ENCODE data around the gene SETBP1. TPM values are rescaled to one million over a fixed set of nuclear protein-coding genes. Genes with fewer than 3 reads are reported as not detected.

The SETBP1 gene
- total RNA-seq, 1 experiment from 2014 or later: 14.0 TPM

DNA sequence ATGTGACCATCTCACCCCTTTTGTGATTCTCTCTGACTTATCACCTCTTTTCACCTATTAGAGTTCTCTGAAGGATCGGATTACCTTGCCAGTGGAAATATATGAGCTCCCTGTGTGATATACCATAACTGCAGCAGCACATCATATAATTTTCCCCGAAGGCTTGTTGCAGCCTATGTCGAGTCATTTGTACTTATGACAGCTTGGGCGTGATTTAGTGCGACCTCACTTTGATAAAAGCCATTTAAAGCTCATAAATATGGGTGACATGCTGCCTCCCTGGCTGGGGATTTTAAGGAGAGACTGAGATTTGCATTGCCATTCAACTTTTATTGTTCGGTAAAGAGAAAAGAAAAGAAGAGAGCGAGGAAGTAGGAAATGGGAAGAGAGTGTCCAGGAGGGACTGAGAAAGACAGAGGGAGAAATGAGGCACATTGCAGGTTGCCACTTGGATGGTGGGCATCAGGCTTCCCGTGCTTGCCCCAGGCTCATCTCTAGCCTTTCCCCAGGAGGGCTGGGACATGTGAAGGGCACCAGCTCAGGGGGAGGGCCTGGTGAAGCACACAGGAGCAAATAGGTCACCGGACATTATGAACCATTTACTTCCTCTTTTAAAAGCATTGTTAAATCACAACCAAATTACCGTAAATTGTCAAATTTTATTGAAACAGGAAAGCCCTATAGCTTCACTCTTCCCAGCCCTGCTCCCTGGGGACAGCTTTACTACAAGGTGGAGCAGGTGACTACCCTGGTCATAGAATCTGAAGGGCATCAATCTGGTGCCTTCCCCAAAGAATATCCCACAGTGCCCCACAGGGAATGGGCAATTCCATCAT lies 161.3 kb downstream of the SETBP1 start:
- TF ChIP-seq EZH2 (IDR thresholded peaks at IDR 0.05; ENCODE audit: borderline replicate concordance, low read depth, low read length, poor library complexity, severe bottlenecking): no peak
- TF ChIP-seq, protein P1, sequence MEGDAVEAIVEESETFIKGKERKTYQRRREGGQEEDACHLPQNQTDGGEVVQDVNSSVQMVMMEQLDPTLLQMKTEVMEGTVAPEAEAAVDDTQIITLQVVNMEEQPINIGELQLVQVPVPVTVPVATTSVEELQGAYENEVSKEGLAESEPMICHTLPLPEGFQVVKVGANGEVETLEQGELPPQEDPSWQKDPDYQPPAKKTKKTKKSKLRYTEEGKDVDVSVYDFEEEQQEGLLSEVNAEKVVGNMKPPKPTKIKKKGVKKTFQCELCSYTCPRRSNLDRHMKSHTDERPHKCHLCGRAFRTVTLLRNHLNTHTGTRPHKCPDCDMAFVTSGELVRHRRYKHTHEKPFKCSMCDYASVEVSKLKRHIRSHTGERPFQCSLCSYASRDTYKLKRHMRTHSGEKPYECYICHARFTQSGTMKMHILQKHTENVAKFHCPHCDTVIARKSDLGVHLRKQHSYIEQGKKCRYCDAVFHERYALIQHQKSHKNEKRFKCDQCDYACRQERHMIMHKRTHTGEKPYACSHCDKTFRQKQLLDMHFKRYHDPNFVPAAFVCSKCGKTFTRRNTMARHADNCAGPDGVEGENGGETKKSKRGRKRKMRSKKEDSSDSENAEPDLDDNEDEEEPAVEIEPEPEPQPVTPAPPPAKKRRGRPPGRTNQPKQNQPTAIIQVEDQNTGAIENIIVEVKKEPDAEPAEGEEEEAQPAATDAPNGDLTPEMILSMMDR (conservative IDR thresholded peaks at IDR 0.05; ENCODE audit: low read depth, low read length): no peak
- DNase-seq (ENCODE audit: low spot score): no peak
- no peaks in the 10 kb centered on the region for H3K27me3 ChIP-seq (replicated peaks; ENCODE audit: insufficient read depth, low read depth, low read length, poor library complexity)
- H3K4me1 ChIP-seq (ENCODE audit: insufficient read depth, low read length, poor library complexity, severe bottlenecking): peaks cover 17% of the 10 kb centered on the region
- H3K27ac ChIP-seq (ENCODE audit: low read depth, low read length, poor library complexity, severe bottlenecking): no peak overlapping the region
- ChIA-PET CTCF (no interaction called here), POLR2A (ENCODE audit: low non-redundant PET) (no interaction called here)
- no TSS peak for BruUV-seq (replicated peaks)
- no peak overlapping the region for H3K4me3 ChIP-seq (ENCODE audit: low read depth, low read length, poor library complexity, severe bottlenecking)
- H3K36me3 ChIP-seq (ENCODE audit: insufficient read depth, low read length, poor library complexity, severe bottlenecking): no peaks in the 10 kb centered on the region
- intact Hi-C loops (cut with micrococcal nuclease; ENCODE audit: unreplicated experiment): no loop called here
- H3K9me3 ChIP-seq (ENCODE audit: low read depth, low read length, poor library complexity, severe bottlenecking): no peaks in the 10 kb centered on the region

DNA sequence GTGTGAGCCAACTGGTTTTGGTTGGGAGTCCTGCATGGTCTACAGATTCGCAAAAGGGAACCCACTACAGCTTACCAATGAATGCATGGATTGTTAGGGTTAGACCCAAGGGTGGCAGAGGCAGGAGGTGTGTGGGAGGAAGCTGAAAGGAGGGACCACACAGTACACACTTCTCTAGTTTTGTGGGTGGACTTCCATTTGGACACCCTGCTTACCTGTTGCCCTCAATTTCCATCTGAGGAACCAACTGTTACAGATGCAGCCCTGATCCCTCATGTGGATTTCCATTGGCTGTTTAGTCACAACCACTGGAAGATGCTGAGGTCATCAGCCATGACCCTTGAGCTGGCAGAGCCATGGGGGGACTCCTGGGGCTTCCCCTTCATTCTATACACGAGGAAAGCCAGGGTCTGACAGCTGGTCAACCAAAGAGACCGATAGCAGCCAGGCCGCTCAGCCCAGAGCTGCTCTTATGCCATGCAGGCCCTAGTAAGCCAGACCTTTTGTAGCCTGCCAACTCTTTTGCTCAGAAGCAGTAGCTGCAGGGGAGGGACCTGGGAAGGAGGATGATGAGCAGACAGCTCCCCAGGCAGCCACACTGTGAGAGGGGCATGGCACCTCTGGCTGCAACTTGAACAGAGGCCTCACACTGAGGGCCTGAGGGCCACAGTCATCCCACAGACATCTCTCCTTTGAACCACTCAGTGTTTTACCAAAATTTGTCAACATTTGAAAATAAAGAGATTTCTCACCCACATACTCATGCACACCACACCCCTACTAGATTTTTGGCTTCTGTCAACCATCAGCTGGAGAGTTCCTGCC lies 162.1 kb downstream of the SETBP1 start:
- Histone ChIP-seq H3K27me3 (replicated peaks; ENCODE audit: insufficient read depth, low read depth, low read length, poor library complexity) (no peaks in the 10 kb centered on the region), H3K9me3 (ENCODE audit: low read depth, low read length, poor library complexity, severe bottlenecking) (no peaks in the 10 kb centered on the region), H3K4me3 (ENCODE audit: low read depth, low read length, poor library complexity, severe bottlenecking) (no peak overlapping the region), H3K36me3 (ENCODE audit: insufficient read depth, low read length, poor library complexity, severe bottlenecking) (no peaks in the 10 kb centered on the region), H3K4me1 (ENCODE audit: insufficient read depth, low read length, poor library complexity, severe bottlenecking) (peaks cover 17% of the 10 kb centered on the region), H3K27ac (ENCODE audit: low read depth, low read length, poor library complexity, severe bottlenecking) (no peak overlapping the region)
- DNase-seq (ENCODE audit: low spot score): no peak
- CTCF ChIA-PET: no interaction called here
- POLR2A ChIA-PET (ENCODE audit: low non-redundant PET): no interaction called here
- no TSS peak for BruUV-seq (replicated peaks)
- intact Hi-C loops (cut with micrococcal nuclease; ENCODE audit: unreplicated experiment): no loop called here
- no peak for TF ChIP-seq EZH2 (IDR thresholded peaks at IDR 0.05; ENCODE audit: borderline replicate concordance, low read depth, low read length, poor library complexity, severe bottlenecking)

DNA sequence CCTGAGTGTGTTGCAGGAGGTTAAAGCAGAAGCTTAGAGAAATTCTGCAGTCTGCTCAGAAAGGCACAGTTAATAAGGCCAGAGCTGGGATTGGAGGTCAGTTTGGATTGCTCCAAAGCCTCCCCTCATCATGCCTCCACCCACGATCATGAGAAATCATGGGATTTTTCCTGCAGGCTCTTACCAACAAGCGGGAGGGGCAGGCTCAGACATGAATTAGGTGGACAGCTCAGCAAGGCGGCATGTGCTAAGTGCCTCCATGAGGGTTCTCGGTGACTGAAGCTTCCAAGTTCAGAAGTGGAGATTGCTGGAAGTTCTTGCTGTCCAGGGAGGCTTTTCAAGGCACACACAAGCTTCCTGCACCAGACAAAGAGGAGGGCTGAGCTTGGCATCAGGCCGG lies 163.8 kb downstream of the SETBP1 start:
- Histone ChIP-seq H3K9me3 (ENCODE audit: low read depth, low read length, poor library complexity, severe bottlenecking) (no peaks in the 10 kb centered on the region), H3K36me3 (ENCODE audit: insufficient read depth, low read length, poor library complexity, severe bottlenecking) (no peaks in the 10 kb centered on the region), H3K27ac (ENCODE audit: low read depth, low read length, poor library complexity, severe bottlenecking) (no peak overlapping the region), H3K4me1 (ENCODE audit: insufficient read depth, low read length, poor library complexity, severe bottlenecking) (peaks cover 4% of the 10 kb centered on the region), H3K4me3 (ENCODE audit: low read depth, low read length, poor library complexity, severe bottlenecking) (no peak overlapping the region), H3K27me3 (replicated peaks; ENCODE audit: insufficient read depth, low read depth, low read length, poor library complexity) (no peaks in the 10 kb centered on the region)
- no TSS peak for BruUV-seq (replicated peaks)
- CTCF ChIA-PET: no interaction called here
- POLR2A ChIA-PET (ENCODE audit: low non-redundant PET): no interaction called here
- intact Hi-C loops (cut with micrococcal nuclease; ENCODE audit: unreplicated experiment): no loop called here
- TF ChIP-seq EZH2 (IDR thresholded peaks at IDR 0.05; ENCODE audit: borderline replicate concordance, low read depth, low read length, poor library complexity, severe bottlenecking): no peak
- DNase-seq (ENCODE audit: low spot score): no peak

DNA sequence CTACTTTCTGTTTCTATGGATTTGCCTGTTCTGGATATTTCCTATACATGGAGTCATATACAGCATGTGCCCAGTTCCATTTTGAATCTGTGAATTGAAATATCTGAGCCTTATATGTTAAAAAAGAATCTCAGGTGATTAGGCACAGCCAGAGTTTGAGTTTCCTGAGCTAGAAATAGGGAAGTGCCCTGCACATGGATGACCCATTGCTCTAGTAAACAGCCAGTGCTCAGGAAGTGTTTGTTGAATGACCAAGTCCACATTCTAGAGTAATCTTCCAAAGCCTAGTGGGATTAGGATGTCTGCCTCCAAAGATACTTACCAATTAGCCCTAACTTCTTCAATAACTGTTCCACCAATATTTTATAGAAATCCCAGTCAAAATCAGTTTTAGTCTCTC lies 165.8 kb downstream of the SETBP1 start:
- Histone ChIP-seq H3K4me3 (ENCODE audit: low read depth, low read length, poor library complexity, severe bottlenecking) (no peak overlapping the region), H3K36me3 (ENCODE audit: insufficient read depth, low read length, poor library complexity, severe bottlenecking) (no peaks in the 10 kb centered on the region), H3K9me3 (ENCODE audit: low read depth, low read length, poor library complexity, severe bottlenecking) (no peaks in the 10 kb centered on the region), H3K27ac (ENCODE audit: low read depth, low read length, poor library complexity, severe bottlenecking) (no peak overlapping the region), H3K27me3 (replicated peaks; ENCODE audit: insufficient read depth, low read depth, low read length, poor library complexity) (no peaks in the 10 kb centered on the region), H3K4me1 (ENCODE audit: insufficient read depth, low read length, poor library complexity, severe bottlenecking) (no peaks in the 10 kb centered on the region)
- BruUV-seq (replicated peaks): no TSS peak
- intact Hi-C loops (cut with micrococcal nuclease; ENCODE audit: unreplicated experiment): no loop called here
- no peak for DNase-seq (ENCODE audit: low spot score)
- CTCF ChIA-PET: no interaction called here
- POLR2A ChIA-PET (ENCODE audit: low non-redundant PET): no interaction called here
- TF ChIP-seq, protein P1 (conservative IDR thresholded peaks at IDR 0.05; ENCODE audit: low read depth, low read length): no peak
- TF ChIP-seq EZH2 (IDR thresholded peaks at IDR 0.05; ENCODE audit: borderline replicate concordance, low read depth, low read length, poor library complexity, severe bottlenecking): no peak
